ENCODE measurements around the gene DSCAM.

Gene DSCAM

DNA sequence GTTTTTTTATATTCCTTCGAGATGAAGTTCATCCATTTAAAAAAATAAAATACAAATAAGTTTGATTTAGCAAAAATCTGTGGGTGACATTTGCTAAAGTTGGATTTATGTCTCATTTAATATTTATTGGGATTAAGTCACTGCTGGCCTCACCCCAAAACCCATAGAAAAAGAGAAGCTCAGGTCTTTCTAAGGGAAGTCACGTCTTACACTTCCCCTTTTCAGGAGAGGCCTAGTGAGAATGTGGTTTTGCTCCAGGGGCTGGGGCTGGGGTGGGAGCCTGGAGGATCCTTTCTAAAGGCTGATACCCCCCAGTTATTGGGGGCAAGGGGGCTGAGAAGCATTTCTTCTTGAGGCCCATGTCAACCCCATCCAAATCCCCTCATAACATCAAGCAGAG lies 300.3 kb downstream of the DSCAM start:
- no peak for TF ChIP-seq FOXM1 (IDR thresholded peaks at IDR 0.05; ENCODE audit: borderline replicate concordance, low read depth)
- no peak for TF ChIP-seq NFIC (IDR thresholded peaks at IDR 0.05)
- TF ChIP-seq ZBTB7A (IDR thresholded peaks at IDR 0.05; ENCODE audit: low read depth), result no peak
- no peak for TF ChIP-seq CREB1 (IDR thresholded peaks at IDR 0.05; ENCODE audit: low read depth)
- TF ChIP-seq TEAD4 (IDR thresholded peaks at IDR 0.05), result no peak
- TF ChIP-seq TAF1 (IDR thresholded peaks at IDR 0.05; ENCODE audit: low read depth), result no peak
- TF ChIP-seq CEBPB (IDR thresholded peaks at IDR 0.05), result no peak
- TF ChIP-seq EP300 (IDR thresholded peaks at IDR 0.05; ENCODE audit: borderline replicate concordance), result no peak
- TF ChIP-seq RAD21 (IDR thresholded peaks at IDR 0.05; ENCODE audit: low read depth), result no peak
- TF ChIP-seq, protein P1, sequence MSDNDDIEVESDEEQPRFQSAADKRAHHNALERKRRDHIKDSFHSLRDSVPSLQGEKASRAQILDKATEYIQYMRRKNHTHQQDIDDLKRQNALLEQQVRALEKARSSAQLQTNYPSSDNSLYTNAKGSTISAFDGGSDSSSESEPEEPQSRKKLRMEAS (IDR thresholded peaks at IDR 0.05), result no peak
- TF ChIP-seq, protein P2, sequence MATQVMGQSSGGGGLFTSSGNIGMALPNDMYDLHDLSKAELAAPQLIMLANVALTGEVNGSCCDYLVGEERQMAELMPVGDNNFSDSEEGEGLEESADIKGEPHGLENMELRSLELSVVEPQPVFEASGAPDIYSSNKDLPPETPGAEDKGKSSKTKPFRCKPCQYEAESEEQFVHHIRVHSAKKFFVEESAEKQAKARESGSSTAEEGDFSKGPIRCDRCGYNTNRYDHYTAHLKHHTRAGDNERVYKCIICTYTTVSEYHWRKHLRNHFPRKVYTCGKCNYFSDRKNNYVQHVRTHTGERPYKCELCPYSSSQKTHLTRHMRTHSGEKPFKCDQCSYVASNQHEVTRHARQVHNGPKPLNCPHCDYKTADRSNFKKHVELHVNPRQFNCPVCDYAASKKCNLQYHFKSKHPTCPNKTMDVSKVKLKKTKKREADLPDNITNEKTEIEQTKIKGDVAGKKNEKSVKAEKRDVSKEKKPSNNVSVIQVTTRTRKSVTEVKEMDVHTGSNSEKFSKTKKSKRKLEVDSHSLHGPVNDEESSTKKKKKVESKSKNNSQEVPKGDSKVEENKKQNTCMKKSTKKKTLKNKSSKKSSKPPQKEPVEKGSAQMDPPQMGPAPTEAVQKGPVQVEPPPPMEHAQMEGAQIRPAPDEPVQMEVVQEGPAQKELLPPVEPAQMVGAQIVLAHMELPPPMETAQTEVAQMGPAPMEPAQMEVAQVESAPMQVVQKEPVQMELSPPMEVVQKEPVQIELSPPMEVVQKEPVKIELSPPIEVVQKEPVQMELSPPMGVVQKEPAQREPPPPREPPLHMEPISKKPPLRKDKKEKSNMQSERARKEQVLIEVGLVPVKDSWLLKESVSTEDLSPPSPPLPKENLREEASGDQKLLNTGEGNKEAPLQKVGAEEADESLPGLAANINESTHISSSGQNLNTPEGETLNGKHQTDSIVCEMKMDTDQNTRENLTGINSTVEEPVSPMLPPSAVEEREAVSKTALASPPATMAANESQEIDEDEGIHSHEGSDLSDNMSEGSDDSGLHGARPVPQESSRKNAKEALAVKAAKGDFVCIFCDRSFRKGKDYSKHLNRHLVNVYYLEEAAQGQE (IDR thresholded peaks at IDR 0.05; ENCODE audit: low read depth), result no peak
- no peak for TF ChIP-seq TCF12 (IDR thresholded peaks at IDR 0.05; ENCODE audit: low read depth)
- no peak for TF ChIP-seq YY1 (IDR thresholded peaks at IDR 0.05; ENCODE audit: low read depth)
- no peak for TF ChIP-seq EGR1 (IDR thresholded peaks at IDR 0.05)
- TF ChIP-seq, protein P3, sequence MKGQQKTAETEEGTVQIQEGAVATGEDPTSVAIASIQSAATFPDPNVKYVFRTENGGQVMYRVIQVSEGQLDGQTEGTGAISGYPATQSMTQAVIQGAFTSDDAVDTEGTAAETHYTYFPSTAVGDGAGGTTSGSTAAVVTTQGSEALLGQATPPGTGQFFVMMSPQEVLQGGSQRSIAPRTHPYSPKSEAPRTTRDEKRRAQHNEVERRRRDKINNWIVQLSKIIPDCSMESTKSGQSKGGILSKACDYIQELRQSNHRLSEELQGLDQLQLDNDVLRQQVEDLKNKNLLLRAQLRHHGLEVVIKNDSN (IDR thresholded peaks at IDR 0.05), result no peak

DNA sequence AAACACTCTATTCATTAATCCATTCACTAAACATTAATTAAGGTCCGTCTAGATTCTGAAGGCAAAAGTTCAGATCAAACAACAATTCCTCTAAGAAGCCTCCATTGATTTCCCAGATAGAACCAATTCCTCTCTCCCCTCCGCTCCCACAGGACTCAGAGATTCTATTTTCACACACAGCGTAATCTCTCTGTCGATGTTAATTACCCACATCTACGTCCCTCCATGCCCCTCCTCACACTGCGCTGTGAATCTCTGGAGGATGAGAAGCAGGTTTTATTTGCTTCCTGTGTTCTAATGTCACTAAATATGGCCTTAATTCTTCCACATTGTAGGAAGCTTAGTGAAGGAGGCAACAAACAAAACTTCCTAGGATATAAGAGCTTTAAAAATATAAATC lies 306.7 kb downstream of the DSCAM start:
- TF ChIP-seq TAF1 (IDR thresholded peaks at IDR 0.05; ENCODE audit: low read depth) (no peak), EGR1 (IDR thresholded peaks at IDR 0.05) (no peak), EP300 (IDR thresholded peaks at IDR 0.05; ENCODE audit: borderline replicate concordance) (no peak), NFIC (IDR thresholded peaks at IDR 0.05) (no peak), YY1 (IDR thresholded peaks at IDR 0.05; ENCODE audit: low read depth) (no peak), CREB1 (IDR thresholded peaks at IDR 0.05; ENCODE audit: low read depth) (no peak), FOXM1 (IDR thresholded peaks at IDR 0.05; ENCODE audit: borderline replicate concordance, low read depth) (no peak), ZBTB7A (IDR thresholded peaks at IDR 0.05; ENCODE audit: low read depth) (no peak), CEBPB (IDR thresholded peaks at IDR 0.05) (no peak), TEAD4 (IDR thresholded peaks at IDR 0.05) (no peak), TCF12 (IDR thresholded peaks at IDR 0.05; ENCODE audit: low read depth) (no peak), RAD21 (IDR thresholded peaks at IDR 0.05; ENCODE audit: low read depth) (no peak)
- TF ChIP-seq, protein P1 (IDR thresholded peaks at IDR 0.05), result no peak
- TF ChIP-seq, protein P3 (IDR thresholded peaks at IDR 0.05), result no peak
- TF ChIP-seq, protein P2 (IDR thresholded peaks at IDR 0.05; ENCODE audit: low read depth), result no peak

DNA sequence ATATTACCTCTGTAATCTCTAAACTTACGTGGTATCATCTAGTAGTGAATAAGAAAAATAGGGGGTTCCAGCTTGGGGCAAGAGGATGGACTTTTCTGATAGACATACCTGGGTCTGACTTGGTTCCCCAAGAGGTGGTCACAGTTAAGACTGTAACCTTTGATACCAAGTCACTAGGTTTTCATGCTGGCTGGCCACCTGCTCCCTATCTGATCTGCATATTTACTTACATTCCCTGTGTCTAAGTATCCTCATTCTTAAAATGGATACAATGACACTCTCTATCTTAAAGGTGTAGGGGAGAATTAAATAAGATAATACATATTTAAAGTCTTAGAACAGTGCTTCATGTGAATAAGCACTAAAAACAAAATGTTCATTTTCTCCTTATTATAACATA lies 312.1 kb downstream of the DSCAM start:
- TF ChIP-seq, protein P1 (IDR thresholded peaks at IDR 0.05), result no peak
- TF ChIP-seq ZBTB7A (IDR thresholded peaks at IDR 0.05; ENCODE audit: low read depth), result no peak
- TF ChIP-seq, protein P3 (IDR thresholded peaks at IDR 0.05), result no peak
- no peak for TF ChIP-seq RAD21 (IDR thresholded peaks at IDR 0.05; ENCODE audit: low read depth)
- no peak for TF ChIP-seq FOXM1 (IDR thresholded peaks at IDR 0.05; ENCODE audit: borderline replicate concordance, low read depth)
- TF ChIP-seq, protein P2 (IDR thresholded peaks at IDR 0.05; ENCODE audit: low read depth), result no peak
- no peak for TF ChIP-seq TEAD4 (IDR thresholded peaks at IDR 0.05)

Data from Ishikawa (cell line).